HepG2 (cell line): Measurements from ENCODE around the gene TEX22. TPM values are rescaled to one million over a fixed set of nuclear protein-coding genes. Genes with fewer than 3 reads are reported as not detected.

ENCODE experiments used
- ATAC-seq: fragments of 200-7000 bp; cut with Tn5 transposase; 3 replicates; pipeline ENCODE4 v1.9.1; 2020; ENCODE audit warnings: mild to moderate bottlenecking, moderate library complexity
- BruUV-seq: library from RNA; stranded (reverse); fragments of 400-500 nt; replicated peaks from 2 replicates; lab custom pipeline; 2021; lab: Mats Ljungman, UMichigan
- CTCF ChIA-PET: fragments of 300-600 bp; formaldehyde crosslinking; extraction: SDS; loops from one replicate; lab custom pipeline; 2021; ENCODE audit warnings: low total read pairs, inconsistent platforms, low intra/inter-chr PET ratio; lab: Yijun Ruan, JAX
- POLR2A ChIA-PET: fragments of 350-600 bp; sonication (Branson Sonifier 250); formaldehyde crosslinking; loops from one replicate; lab custom pipeline; 2020; ENCODE audit warnings: antibody characterized with exemption, inconsistent platforms; lab: Yijun Ruan, JAX
- DNase-seq: peaks from one replicate; pipeline ENCODE4 v3.0.0-alpha.2; 2015; ENCODE audit warnings: low spot score
- FAIRE-seq: peaks from 3 replicates; lab custom pipeline; 2011; peaks lifted over from hg19 to GRCh38; lab: Jason Lieb, UNC
- H2AFZ ChIP-seq: one replicate; pipeline ENCODE4 v1.6.1; 2011; ENCODE audit warnings: low read length, inconsistent platforms
- H3K27ac ChIP-seq: fragments of 300-600 bp; 3 replicates; pipeline ENCODE4 v1.8.0; 2011; ENCODE audit warnings: mixed run types, mild to moderate bottlenecking, mixed read lengths, low read length, inconsistent platforms; ENCODE audit not compliant: insufficient read depth; ENCODE audit errors: extremely low read length
- H3K27me3 ChIP-seq, 2 experiments: fragments of 200-600 bp in 1 of 2; 2 replicates in 1 of 2; 3 replicates in 1 of 2; pipeline versions ENCODE4 v1.6.0 to v1.8.0; 2011; ENCODE audit warnings: low read length in 2 of 2, mild to moderate bottlenecking in 2 of 2, moderate library complexity in 2 of 2, inconsistent platforms in 1 of 2; ENCODE audit not compliant: insufficient read depth in 2 of 2, control insufficient read depth in 1 of 2
- H3K36me3 ChIP-seq, 2 experiments: fragments of 200-600 bp in 1 of 2; replicated peaks in 1 of 2; 2 replicates in 1 of 2; 3 replicates in 1 of 2; pipeline versions ENCODE4 v1.5.1 to v1.8.0; 2011; ENCODE audit warnings: low read length in 2 of 2, inconsistent platforms in 1 of 2; ENCODE audit not compliant: insufficient read depth in 2 of 2, control insufficient read depth in 1 of 2
- H3K4me1 ChIP-seq: 2 replicates; pipeline ENCODE4 v1.5.1; 2012; ENCODE audit warnings: low read length, inconsistent platforms; ENCODE audit not compliant: insufficient read depth
- H3K4me2 ChIP-seq: 2 replicates; pipeline ENCODE4 v1.6.0; 2011; ENCODE audit warnings: low read depth, low read length, inconsistent platforms
- H3K4me3 ChIP-seq, 3 experiments: fragments of 200-600 bp in 1 of 3; sonication (generic), shearing (Covaris generic) in 1 of 3; replicated peaks in 1 of 3; 2 replicates each; pipeline ENCODE4 v1.5.1; 2011 to 2016; ENCODE audit warnings: low read length in 3 of 3, inconsistent platforms in 2 of 3, low read depth in 2 of 3, mild to moderate bottlenecking in 2 of 3, control low read depth in 1 of 3, mixed read lengths in 1 of 3; ENCODE audit not compliant: insufficient read depth in 1 of 3
- H3K79me2 ChIP-seq: one replicate; pipeline ENCODE4 v1.6.1; 2011; ENCODE audit warnings: low read length, inconsistent platforms; ENCODE audit not compliant: insufficient read depth
- H3K9ac ChIP-seq: 2 replicates; pipeline ENCODE4 v1.6.0; 2011; ENCODE audit warnings: mild to moderate bottlenecking, low read depth, low read length, inconsistent platforms; ENCODE audit not compliant: insufficient read depth
- H3K9me3 ChIP-seq: 2 replicates; pipeline ENCODE4 v1.5.1; 2012; ENCODE audit warnings: mild to moderate bottlenecking, low read length
- H4K20me1 ChIP-seq: 2 replicates; pipeline ENCODE4 v1.6.0; 2011; ENCODE audit warnings: inconsistent platforms, mild to moderate bottlenecking, low read length, moderate library complexity; ENCODE audit not compliant: insufficient read depth
- AGO2 ChIP-seq: fragments of 200-400 bp; formaldehyde crosslinking; optimal IDR thresholded peaks from 2 replicates; pipeline ENCODE3; 2017; ENCODE audit warnings: mild to moderate bottlenecking, low read depth, low read length, moderate library complexity
- FOXM1 ChIP-seq: sonication (generic); formaldehyde crosslinking; IDR thresholded peaks from 2 replicates; pipeline ENCODE4 v1.5.0; 2020; ENCODE audit warnings: missing genetic modification reagents
- HMG20A ChIP-seq: IDR thresholded peaks from 2 replicates; pipeline ENCODE4 v1.6.1; 2016; ENCODE audit warnings: borderline replicate concordance
- HOMEZ ChIP-seq: IDR thresholded peaks from 2 replicates; pipeline ENCODE4 v1.6.1; 2016; ENCODE audit warnings: low read depth
- NCOR1 ChIP-seq: fragments of 200-600 bp; sonication (generic); IDR thresholded peaks from 2 replicates; pipeline ENCODE4 v1.7.0; 2017; ENCODE audit warnings: antibody characterized with exemption, low read length, borderline replicate concordance
- PBX3 ChIP-seq: sonication (generic); formaldehyde crosslinking; IDR thresholded peaks from 2 replicates; pipeline ENCODE4 v1.8.1; 2023; ENCODE audit warnings: missing genetic modification reagents, inconsistent platforms, borderline replicate concordance
- REL ChIP-seq: sonication (generic); formaldehyde crosslinking; conservative IDR thresholded peaks from 2 replicates; pipeline ENCODE4 v1.8.0; 2022; ENCODE audit warnings: mild to moderate bottlenecking, missing genetic modification reagents, moderate library complexity
- ZFP36 ChIP-seq: fragments of 150-350 bp; IDR thresholded peaks from 2 replicates; pipeline ENCODE4 v1.6.1; 2018; ENCODE audit warnings: borderline replicate concordance, low read length, low read depth; ENCODE audit not compliant: partially characterized antibody
- ZNF720 ChIP-seq: sonication (generic); formaldehyde crosslinking; IDR thresholded peaks from 2 replicates; pipeline ENCODE4 v1.4.0; 2020; ENCODE audit warnings: missing genetic modification reagents
- ZUFSP ChIP-seq: sonication (generic); formaldehyde crosslinking; IDR thresholded peaks from 2 replicates; pipeline ENCODE4 v1.9.0; 2021; ENCODE audit warnings: missing genetic modification reagents, mild to moderate bottlenecking, borderline replicate concordance
- WGBS: methylation state at CpG from one replicate; pipeline ENCODE4 v1.1.6; 2017; ENCODE audit warnings: low lambda C conversion rate; 5-methylcytosine and 5-hydroxymethylcytosine counted together
- in situ Hi-C: cut with HindIII; loops from 2 replicates; pipeline ENCODE4 v1.10.0; 2017; ENCODE audit warnings: low pct_unique_long_range_greater_than_20kb; ENCODE audit not compliant: extremely low pct_ligation_motif_present
- intact Hi-C: fragments of 100-400 bp; cut with micrococcal nuclease; formaldehyde crosslinking; loops from one replicate; pipeline ENCODE4 v1.10.0; 2022; ENCODE audit not compliant: unreplicated experiment
- polyA plus RNA-seq, 8 experiments: library from polyadenylated mRNA; depleted of rRNA in 3 of 8; stranded (reverse) in 7 of 8; unstranded in 1 of 8; fragments of >200 nt; fragmentation: Illumina TruSeq in 4 of 8; extraction: Trizol in 4 of 8; gene quantifications; 2 replicates each; pipeline versions ENCODE4 v1.2.1 to v1.2.3, GENCODE V29; 2011 to 2016; ENCODE audit warnings: low read depth in 4 of 8, missing spikeins in 1 of 8, mixed read lengths in 1 of 8; ENCODE audit not compliant: insufficient read depth in 1 of 8
- total RNA-seq, 5 experiments: library from RNA; depleted of rRNA; stranded (reverse); fragments of >200 nt; fragmentation: Illumina TruSeq; extraction: Trizol; gene quantifications; 2 replicates each; pipeline ENCODE4 v1.2.3, GENCODE V29; 2016; ENCODE audit warnings: low read depth in 1 of 5

The TEX22 gene
- total and polyA plus RNA-seq, 2 of the 13 experiments (the other 11 are each of a cell fraction or from before 2014, with no cell fraction given): 0.07 to 0.27 TPM

- H3K9ac ChIP-seq: no peak overlapping the region
- POLR2A ChIA-PET: no interaction called here
- DNase-seq: no peak
- BruUV-seq: no TSS peak
- no peak overlapping the region for H3K27ac ChIP-seq
- no peaks in the 10 kb centered on the region for H3K9me3 ChIP-seq
- CTCF ChIA-PET: no interaction called here
- no peaks in the 10 kb centered on the region for H3K79me2 ChIP-seq
- 96% methylated on average over 9 of the region's 22 CpGs for WGBS
- FAIRE-seq: no peak
- H3K4me2 ChIP-seq: no peak overlapping the region
- H3K27me3 ChIP-seq: no peaks in the 10 kb centered on the region
- no peak overlapping the region for H3K4me3 ChIP-seq
- in situ Hi-C loops (no loop called here), intact Hi-C loops (no loop called here)
- H4K20me1 ChIP-seq: no peaks in the 10 kb centered on the region
- TF ChIP-seq ZFP36 (no peak), AGO2 (peak; percentile 59), FOXM1 (CRISPR knock-in tag) (no peak), REL (CRISPR knock-in tag) (no peak), HMG20A (CRISPR knock-in tag) (no peak)
- H3K4me1 ChIP-seq: no peaks in the 10 kb centered on the region
- ATAC-seq: no peak; the same call in 2 of the 3 replicates
- H3K36me3 ChIP-seq: peaks cover 16 to 44% of the 10 kb centered on the region in 2 experiments; a peak in 4 of 5 replicates
- H2AFZ ChIP-seq: no peak overlapping the region
Observed at GRCh38 chr14:105455766-105456660, 57.7 kb downstream of the TEX22 start.

GRCh38 chr14:105456736-105457617 is 58.6 kb downstream of the TEX22 start:
- DNase-seq (no peak), FAIRE-seq (no peak), ATAC-seq (no peak)
- CTCF ChIA-PET: no interaction called here
- no peak overlapping the region for H3K9ac ChIP-seq
- POLR2A ChIA-PET: no interaction called here
- H3K27me3 ChIP-seq: no peaks in the 10 kb centered on the region
- H3K4me3 ChIP-seq: no peak overlapping the region
- no peaks in the 10 kb centered on the region for H3K79me2 ChIP-seq
- peaks cover 18 to 43% of the 10 kb centered on the region in 2 experiments; a peak in 4 of 5 replicates for H3K36me3 ChIP-seq
- no peaks in the 10 kb centered on the region for H3K4me1 ChIP-seq
- H2AFZ ChIP-seq: no peak overlapping the region
- WGBS: 99% methylated on average over 8 of the region's 22 CpGs
- no TSS peak for BruUV-seq
- intact Hi-C loops (no loop called here), in situ Hi-C loops (no loop called here)
- no peak overlapping the region for H3K27ac ChIP-seq
- H3K9me3 ChIP-seq: no peaks in the 10 kb centered on the region
- H4K20me1 ChIP-seq: no peaks in the 10 kb centered on the region
- H3K4me2 ChIP-seq: no peak overlapping the region
- TF ChIP-seq PBX3 (no peak), HOMEZ (CRISPR knock-in tag) (no peak), ZUFSP (CRISPR knock-in tag) (no peak), NCOR1 (no peak), ZNF720 (CRISPR knock-in tag) (no peak)
